PFSK-1 (cell line): ENCODE data around the gene PDE6H.

Source experiments
- FOXP2 ChIP-seq: optimal IDR thresholded peaks from 2 replicates; pipeline ENCODE3; 2011; ENCODE audit warnings: borderline replicate concordance, control low read depth, inconsistent platforms; ENCODE audit not compliant: insufficient read depth; ENCODE audit errors: extremely low read length, extremely low read depth
- POLR2AphosphoS5 ChIP-seq: IDR thresholded peaks from 2 replicates; pipeline ENCODE4 v1.6.1; 2012; ENCODE audit warnings: low read depth, mild to moderate bottlenecking, control low read depth, low read length, moderate library complexity
- SIN3A ChIP-seq: IDR thresholded peaks from 2 replicates; pipeline ENCODE4 v1.6.1; 2012; ENCODE audit warnings: mild to moderate bottlenecking, low read length, moderate library complexity, borderline replicate concordance; ENCODE audit not compliant: insufficient read depth
- TAF1 ChIP-seq: IDR thresholded peaks from 2 replicates; pipeline ENCODE4 v1.6.1; 2012; ENCODE audit warnings: low read length, control low read depth, borderline replicate concordance; ENCODE audit not compliant: insufficient read depth
- TF ChIP-seq, protein P1 (sequence below), 2 experiments: IDR thresholded peaks; 2 replicates each; pipeline versions ENCODE4 v1.6.1 to v1.8.0; 2011 to 2012; ENCODE audit warnings: low read depth in 2 of 2, low read length in 2 of 2, control low read depth in 1 of 2, inconsistent platforms in 1 of 2, mild to moderate bottlenecking in 1 of 2, moderate library complexity in 1 of 2; ENCODE audit not compliant: insufficient read depth in 1 of 2

Gene PDE6H

DNA sequence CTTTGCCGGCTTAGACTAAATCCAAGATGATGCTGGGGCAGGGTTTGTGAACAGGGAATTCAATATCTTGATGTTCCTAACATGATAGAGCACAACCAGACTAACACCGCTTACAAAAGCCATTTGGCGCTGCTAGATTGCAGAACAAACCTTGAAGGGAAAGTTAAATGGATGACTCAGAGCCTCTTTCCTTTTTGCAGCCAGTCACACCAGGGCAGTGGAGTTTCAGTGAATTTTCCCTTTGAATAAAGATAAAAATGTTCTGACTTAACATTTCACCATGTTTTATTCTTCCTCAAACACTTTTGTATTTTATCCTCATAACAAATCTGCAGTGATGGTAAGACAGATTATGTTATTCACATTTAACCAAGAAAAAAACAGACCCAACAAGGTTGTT is 47.3 kb downstream of the PDE6H start:
- TF ChIP-seq POLR2AphosphoS5: no peak
- TF ChIP-seq, protein P1, sequence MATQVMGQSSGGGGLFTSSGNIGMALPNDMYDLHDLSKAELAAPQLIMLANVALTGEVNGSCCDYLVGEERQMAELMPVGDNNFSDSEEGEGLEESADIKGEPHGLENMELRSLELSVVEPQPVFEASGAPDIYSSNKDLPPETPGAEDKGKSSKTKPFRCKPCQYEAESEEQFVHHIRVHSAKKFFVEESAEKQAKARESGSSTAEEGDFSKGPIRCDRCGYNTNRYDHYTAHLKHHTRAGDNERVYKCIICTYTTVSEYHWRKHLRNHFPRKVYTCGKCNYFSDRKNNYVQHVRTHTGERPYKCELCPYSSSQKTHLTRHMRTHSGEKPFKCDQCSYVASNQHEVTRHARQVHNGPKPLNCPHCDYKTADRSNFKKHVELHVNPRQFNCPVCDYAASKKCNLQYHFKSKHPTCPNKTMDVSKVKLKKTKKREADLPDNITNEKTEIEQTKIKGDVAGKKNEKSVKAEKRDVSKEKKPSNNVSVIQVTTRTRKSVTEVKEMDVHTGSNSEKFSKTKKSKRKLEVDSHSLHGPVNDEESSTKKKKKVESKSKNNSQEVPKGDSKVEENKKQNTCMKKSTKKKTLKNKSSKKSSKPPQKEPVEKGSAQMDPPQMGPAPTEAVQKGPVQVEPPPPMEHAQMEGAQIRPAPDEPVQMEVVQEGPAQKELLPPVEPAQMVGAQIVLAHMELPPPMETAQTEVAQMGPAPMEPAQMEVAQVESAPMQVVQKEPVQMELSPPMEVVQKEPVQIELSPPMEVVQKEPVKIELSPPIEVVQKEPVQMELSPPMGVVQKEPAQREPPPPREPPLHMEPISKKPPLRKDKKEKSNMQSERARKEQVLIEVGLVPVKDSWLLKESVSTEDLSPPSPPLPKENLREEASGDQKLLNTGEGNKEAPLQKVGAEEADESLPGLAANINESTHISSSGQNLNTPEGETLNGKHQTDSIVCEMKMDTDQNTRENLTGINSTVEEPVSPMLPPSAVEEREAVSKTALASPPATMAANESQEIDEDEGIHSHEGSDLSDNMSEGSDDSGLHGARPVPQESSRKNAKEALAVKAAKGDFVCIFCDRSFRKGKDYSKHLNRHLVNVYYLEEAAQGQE (IDR thresholded peaks at IDR 0.05; ENCODE audit: insufficient read depth in 1 of 2, low read depth in 2 of 2, low read length in 2 of 2): no peak
- no peak for TF ChIP-seq TAF1
- no peak for TF ChIP-seq FOXP2
- no peak for TF ChIP-seq SIN3A
